SJCRH30 (cell line): ENCODE results near the gene FGB. TPM values are rescaled to one million over a fixed set of nuclear protein-coding genes. Genes with fewer than 3 reads are reported as not detected.
A peak's percentile ranks its signal among the peaks of the same experiment; 100 is the strongest.
"Not testable (repeated sequence)": the region's sequence is repeated elsewhere in the genome, so short reads cannot be mapped to it uniquely, and the experiment has no call there.

Source experiments
- DNase-seq, 2 experiments: peaks; one replicate each; pipeline ENCODE4 v3.0.0-alpha.2; 2015 to 2020
- H3K27ac ChIP-seq: fragments of 250-450 bp; sonication (Bioruptor Pico); 2 replicates; pipeline ENCODE4 v1.5.1; 2020; ENCODE audit warnings: mild to moderate bottlenecking, moderate library complexity
- H3K27me3 ChIP-seq: fragments of 250-450 bp; sonication (Bioruptor Pico); 2 replicates; pipeline ENCODE4 v1.5.1; 2020; ENCODE audit warnings: mild to moderate bottlenecking, moderate library complexity
- H3K36me3 ChIP-seq: fragments of 250-450 bp; sonication (Bioruptor Pico); 2 replicates; pipeline ENCODE4 v1.5.1; 2020; ENCODE audit warnings: mild to moderate bottlenecking, moderate library complexity
- H3K4me1 ChIP-seq: fragments of 250-450 bp; sonication (Bioruptor Pico); 2 replicates; pipeline ENCODE4 v1.5.1; 2020; ENCODE audit warnings: mild to moderate bottlenecking, moderate library complexity
- H3K4me3 ChIP-seq: fragments of 250-450 bp; sonication (Bioruptor Pico); 2 replicates; pipeline ENCODE4 v1.5.1; 2020; ENCODE audit warnings: mild to moderate bottlenecking, moderate library complexity
- H3K9me3 ChIP-seq: fragments of 250-450 bp; sonication (Bioruptor Pico); replicated peaks from 2 replicates; pipeline ENCODE4 v1.5.1; 2020; ENCODE audit warnings: mild to moderate bottlenecking, moderate library complexity
- total RNA-seq: library from RNA; depleted of rRNA; stranded (reverse); fragments of >200 nt; shearing (Covaris generic); gene quantifications from 2 replicates; pipeline ENCODE4 v1.2.3, GENCODE V29; 2014

The FGB gene
- total RNA-seq, 1 experiment from 2014 or later: not detected

- Histone ChIP-seq H3K36me3 (no peaks in the 10 kb centered on the region), H3K27ac (no peak overlapping the region), H3K4me1 (no peaks in the 10 kb centered on the region), H3K4me3 (no peak overlapping the region), H3K27me3 (no peaks in the 10 kb centered on the region), H3K9me3 (no peaks in the 10 kb centered on the region)
- no peak for DNase-seq
Measured at GRCh38 chr4:154582723-154583122, 19.9 kb downstream of the FGB start.

- H3K4me3 ChIP-seq: no peak overlapping the region
- no peaks in the 10 kb centered on the region for H3K27me3 ChIP-seq
- H3K9me3 ChIP-seq: no peaks in the 10 kb centered on the region
- no peak overlapping the region for H3K27ac ChIP-seq
- DNase-seq: no peak
- no peaks in the 10 kb centered on the region for H3K36me3 ChIP-seq
- H3K4me1 ChIP-seq: no peaks in the 10 kb centered on the region
Measured at GRCh38 chr4:154583230-154583629, 20.4 kb downstream of the FGB start.

- H3K4me3 ChIP-seq: no peak overlapping the region
- H3K4me1 ChIP-seq: no peaks in the 10 kb centered on the region
- H3K36me3 ChIP-seq: no peaks in the 10 kb centered on the region
- DNase-seq: no peak
- no peak overlapping the region for H3K27ac ChIP-seq
- no peaks in the 10 kb centered on the region for H3K27me3 ChIP-seq
- no peaks in the 10 kb centered on the region for H3K9me3 ChIP-seq
Measured at GRCh38 chr4:154583677-154584076, 20.9 kb downstream of the FGB start.

GRCh38 chr4:154584259-154584658 is 21.4 kb downstream of the FGB start:
- no peaks in the 10 kb centered on the region for H3K4me1 ChIP-seq
- H3K36me3 ChIP-seq: no peaks in the 10 kb centered on the region
- no peaks in the 10 kb centered on the region for H3K9me3 ChIP-seq
- H3K27me3 ChIP-seq: no peaks in the 10 kb centered on the region
- no peak overlapping the region for H3K27ac ChIP-seq
- no peak for DNase-seq
- H3K4me3 ChIP-seq: no peak overlapping the region

GRCh38 chr4:154585369-154586018 is 22.7 kb downstream of the FGB start:
- no peak overlapping the region for H3K27ac ChIP-seq
- H3K36me3 ChIP-seq: no peaks in the 10 kb centered on the region
- no peaks in the 10 kb centered on the region for H3K9me3 ChIP-seq
- no peak overlapping the region for H3K4me3 ChIP-seq
- DNase-seq: no peak
- H3K27me3 ChIP-seq: no peaks in the 10 kb centered on the region
- H3K4me1 ChIP-seq: no peaks in the 10 kb centered on the region

- no peaks in the 10 kb centered on the region for H3K4me1 ChIP-seq
- no peak overlapping the region for H3K4me3 ChIP-seq
- no peak overlapping the region for H3K27ac ChIP-seq
- DNase-seq: no peak
- H3K36me3 ChIP-seq: no peaks in the 10 kb centered on the region
- no peaks in the 10 kb centered on the region for H3K27me3 ChIP-seq
- H3K9me3 ChIP-seq: no peaks in the 10 kb centered on the region
Measured at GRCh38 chr4:154586296-154587033, 23.7 kb downstream of the FGB start.

GRCh38 chr4:154588198-154588597 is 25.4 kb downstream of the FGB start:
- H3K4me1 ChIP-seq: no peaks in the 10 kb centered on the region
- H3K4me3 ChIP-seq: no peak overlapping the region
- H3K36me3 ChIP-seq: no peaks in the 10 kb centered on the region
- DNase-seq: no peak
- no peaks in the 10 kb centered on the region for H3K27me3 ChIP-seq
- H3K27ac ChIP-seq: no peak overlapping the region
- H3K9me3 ChIP-seq: no peaks in the 10 kb centered on the region

- Histone ChIP-seq H3K4me3 (no peak overlapping the region), H3K4me1 (no peaks in the 10 kb centered on the region), H3K27ac (no peak overlapping the region), H3K27me3 (no peaks in the 10 kb centered on the region), H3K9me3 (no peaks in the 10 kb centered on the region), H3K36me3 (no peaks in the 10 kb centered on the region)
- no peak for DNase-seq
Measured at GRCh38 chr4:154589296-154590197, 26.7 kb downstream of the FGB start.

- H3K27ac ChIP-seq: no peak within 1 kb of the TSS
- no peak for DNase-seq
- H3K9me3 ChIP-seq: no peaks in the 10 kb centered on the region
- H3K4me1 ChIP-seq: no peaks in the 10 kb centered on the region
- no peaks in the 10 kb centered on the region for H3K27me3 ChIP-seq
- no peak within 1 kb of the TSS for H3K4me3 ChIP-seq
- no peaks in the 10 kb centered on the region for H3K36me3 ChIP-seq
Measured at GRCh38 chr4:154590329-154591006, 27.7 kb downstream of the FGB start, which contains the start of gene FGA. Gene FGA (minus strand): TSS chr4:154590742. CDS start chr4:154590687, 55 bp downstream.

GRCh38 chr4:154591890-154592289 is 29.1 kb downstream of the FGB start:
- H3K36me3 ChIP-seq: no peaks in the 10 kb centered on the region
- DNase-seq: no peak
- no peak overlapping the region for H3K4me3 ChIP-seq
- H3K9me3 ChIP-seq: no peaks in the 10 kb centered on the region
- no peaks in the 10 kb centered on the region for H3K4me1 ChIP-seq
- no peaks in the 10 kb centered on the region for H3K27me3 ChIP-seq
- no peak overlapping the region for H3K27ac ChIP-seq

- Histone ChIP-seq H3K4me1 (no peaks in the 10 kb centered on the region), H3K9me3 (no peaks in the 10 kb centered on the region), H3K27ac (no peak overlapping the region), H3K36me3 (no peaks in the 10 kb centered on the region), H3K4me3 (no peak overlapping the region), H3K27me3 (no peaks in the 10 kb centered on the region)
- no peak for DNase-seq
Measured at GRCh38 chr4:154593868-154594267, 31.1 kb downstream of the FGB start.

GRCh38 chr4:154594343-154594742 is 31.5 kb downstream of the FGB start:
- not testable (repeated sequence) for H3K27ac ChIP-seq, H3K4me1 ChIP-seq, DNase-seq, H3K27me3 ChIP-seq, H3K4me3 ChIP-seq, H3K36me3 ChIP-seq, H3K9me3 ChIP-seq

GRCh38 chr4:154595807-154596206 is 33.0 kb downstream of the FGB start:
- H3K4me1 ChIP-seq: no peaks in the 10 kb centered on the region
- no peak overlapping the region for H3K4me3 ChIP-seq
- no peak overlapping the region for H3K27ac ChIP-seq
- H3K9me3 ChIP-seq: no peaks in the 10 kb centered on the region
- no peaks in the 10 kb centered on the region for H3K27me3 ChIP-seq
- peak in 1 of 2 experiments; percentile 17 for DNase-seq
- H3K36me3 ChIP-seq: no peaks in the 10 kb centered on the region

- H3K36me3 ChIP-seq, H3K27ac ChIP-seq, H3K9me3 ChIP-seq, H3K27me3 ChIP-seq, H3K4me3 ChIP-seq, H3K4me1 ChIP-seq, DNase-seq: not testable (repeated sequence)
Measured at GRCh38 chr4:154597281-154597680, 34.5 kb downstream of the FGB start.
